Osteoblast (primary cell): Measurements from ENCODE around the gene MMP20. TPM values are rescaled to one million over a fixed set of nuclear protein-coding genes. Genes with fewer than 3 reads are reported as not detected.

Source experiments
- DNase-seq: peaks from one replicate; pipeline ENCODE4 v3.0.0; 2011; ENCODE audit warnings: low spot score, mixed read lengths; ENCODE audit not compliant: insufficient read length; ENCODE audit errors: missing footprints
- H2AFZ ChIP-seq: 2 replicates; pipeline ENCODE4 v1.6.0; 2011; ENCODE audit warnings: mild to moderate bottlenecking, low read length
- H3K27ac ChIP-seq: 2 replicates; pipeline ENCODE4 v1.5.1; 2011; ENCODE audit warnings: mild to moderate bottlenecking, low read depth, low read length, moderate library complexity
- H3K27me3 ChIP-seq: 2 replicates; pipeline ENCODE4 v1.6.0; 2012; ENCODE audit warnings: mild to moderate bottlenecking, control low read depth, inconsistent platforms, low read length, moderate library complexity; ENCODE audit not compliant: insufficient read depth
- H3K36me3 ChIP-seq: 2 replicates; pipeline ENCODE4 v1.5.1; 2011; ENCODE audit warnings: mild to moderate bottlenecking, low read length, control low read depth, moderate library complexity; ENCODE audit not compliant: insufficient read depth
- H3K4me1 ChIP-seq: 2 replicates; pipeline ENCODE4 v1.5.1; 2011; ENCODE audit warnings: mild to moderate bottlenecking, low read length, control low read depth, moderate library complexity; ENCODE audit not compliant: insufficient read depth
- H3K4me2 ChIP-seq: 2 replicates; pipeline ENCODE4 v1.6.0; 2011; ENCODE audit warnings: mild to moderate bottlenecking, low read length; ENCODE audit not compliant: insufficient read depth
- H3K4me3 ChIP-seq: fragments of 200-600 bp; sonication (generic); 3 replicates; pipeline ENCODE4 v1.5.1; 2012; ENCODE audit warnings: mild to moderate bottlenecking, low read length, inconsistent platforms; ENCODE audit not compliant: insufficient read depth
- H3K79me2 ChIP-seq: 2 replicates; pipeline ENCODE4 v1.6.0; 2012; ENCODE audit warnings: mild to moderate bottlenecking, low read length, control low read depth, inconsistent platforms; ENCODE audit not compliant: insufficient read depth
- H3K9me3 ChIP-seq: 2 replicates; pipeline ENCODE4 v1.5.1; 2011; ENCODE audit warnings: low read depth, low read length, control low read depth
- H4K20me1 ChIP-seq: 2 replicates; pipeline ENCODE4 v1.6.0; 2012; ENCODE audit warnings: mild to moderate bottlenecking, low read length, control low read depth; ENCODE audit not compliant: insufficient read depth
- total RNA-seq: library from RNA; depleted of rRNA; stranded (reverse); fragments of >200 nt; gene quantifications from 2 replicates; pipeline ENCODE4 v1.2.3, GENCODE V29; 2012
- TF ChIP-seq, protein P1 (sequence below): IDR thresholded peaks from 2 replicates; pipeline ENCODE4 v1.5.1; 2011; ENCODE audit warnings: mild to moderate bottlenecking, low read depth, low read length, moderate library complexity; ENCODE audit errors: extremely low read depth

Gene MMP20
- total RNA-seq, 1 donor = not detected

DNA sequence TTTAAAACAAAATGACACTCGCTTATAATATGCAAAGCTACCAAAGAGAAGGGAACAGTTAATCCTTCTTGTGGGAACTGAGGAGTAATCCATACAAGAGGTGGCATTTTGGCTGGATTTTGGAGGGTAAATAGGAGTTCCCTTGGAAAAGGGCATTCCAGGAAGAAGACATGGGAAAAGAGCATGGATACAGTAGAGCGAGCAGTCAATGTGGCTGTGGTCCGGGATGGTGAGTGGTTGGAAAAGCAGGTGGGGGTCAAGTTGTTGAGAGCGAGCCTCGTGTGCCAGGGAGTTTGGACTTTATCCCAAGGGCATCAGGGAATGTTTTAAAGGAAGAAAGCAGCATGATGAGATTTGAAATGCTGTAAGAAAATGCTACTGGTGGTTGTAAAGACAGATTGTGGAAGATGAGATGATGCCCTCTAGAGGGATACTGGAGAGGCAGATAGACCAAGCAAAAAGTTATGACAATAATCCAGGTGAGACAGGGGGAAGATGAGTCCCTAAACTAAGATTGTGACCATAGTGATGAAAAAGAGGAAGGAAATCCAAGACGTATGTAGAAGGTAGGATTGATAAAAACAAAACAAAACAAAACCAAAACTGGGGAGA is 90.8 kb downstream of the MMP20 start:
- Histone ChIP-seq H3K4me1 (peaks cover 6% of the 10 kb centered on the region), H3K27ac (no peak overlapping the region), H3K4me3 (peak overlapping the region; percentile 34), H3K9me3 (no peaks in the 10 kb centered on the region), H3K4me2 (peak overlapping the region; percentile 35), H3K27me3 (no peaks in the 10 kb centered on the region), H4K20me1 (no peaks in the 10 kb centered on the region), H3K36me3 (no peaks in the 10 kb centered on the region), H3K79me2 (no peaks in the 10 kb centered on the region), H2AFZ (peak overlapping the region; percentile 66)
- TF ChIP-seq, protein P1, sequence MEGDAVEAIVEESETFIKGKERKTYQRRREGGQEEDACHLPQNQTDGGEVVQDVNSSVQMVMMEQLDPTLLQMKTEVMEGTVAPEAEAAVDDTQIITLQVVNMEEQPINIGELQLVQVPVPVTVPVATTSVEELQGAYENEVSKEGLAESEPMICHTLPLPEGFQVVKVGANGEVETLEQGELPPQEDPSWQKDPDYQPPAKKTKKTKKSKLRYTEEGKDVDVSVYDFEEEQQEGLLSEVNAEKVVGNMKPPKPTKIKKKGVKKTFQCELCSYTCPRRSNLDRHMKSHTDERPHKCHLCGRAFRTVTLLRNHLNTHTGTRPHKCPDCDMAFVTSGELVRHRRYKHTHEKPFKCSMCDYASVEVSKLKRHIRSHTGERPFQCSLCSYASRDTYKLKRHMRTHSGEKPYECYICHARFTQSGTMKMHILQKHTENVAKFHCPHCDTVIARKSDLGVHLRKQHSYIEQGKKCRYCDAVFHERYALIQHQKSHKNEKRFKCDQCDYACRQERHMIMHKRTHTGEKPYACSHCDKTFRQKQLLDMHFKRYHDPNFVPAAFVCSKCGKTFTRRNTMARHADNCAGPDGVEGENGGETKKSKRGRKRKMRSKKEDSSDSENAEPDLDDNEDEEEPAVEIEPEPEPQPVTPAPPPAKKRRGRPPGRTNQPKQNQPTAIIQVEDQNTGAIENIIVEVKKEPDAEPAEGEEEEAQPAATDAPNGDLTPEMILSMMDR = peak; percentile 42
- no peak for DNase-seq

GRCh38 chr11:102530558-102530957 is 94.6 kb downstream of the MMP20 start, which contains the start of gene MMP7:
Gene MMP7, minus strand, starts transcription at chr11:102530747. Its CDS starts 47 bp downstream, at chr11:102530700.
- Histone ChIP-seq H3K4me3 (peak within 1 kb of the TSS; percentile 50), H3K79me2 (no peaks in the 10 kb centered on the region), H4K20me1 (no peaks in the 10 kb centered on the region), H3K4me1 (peaks cover 6% of the 10 kb centered on the region), H3K4me2 (peak within 1 kb of the TSS; percentile 67), H3K27me3 (no peaks in the 10 kb centered on the region), H3K27ac (no peak within 1 kb of the TSS), H3K9me3 (no peaks in the 10 kb centered on the region), H3K36me3 (no peaks in the 10 kb centered on the region), H2AFZ (peak within 1 kb of the TSS; percentile 69)
- TF ChIP-seq, protein P1 = no peak
- DNase-seq = peak; percentile 55

DNA sequence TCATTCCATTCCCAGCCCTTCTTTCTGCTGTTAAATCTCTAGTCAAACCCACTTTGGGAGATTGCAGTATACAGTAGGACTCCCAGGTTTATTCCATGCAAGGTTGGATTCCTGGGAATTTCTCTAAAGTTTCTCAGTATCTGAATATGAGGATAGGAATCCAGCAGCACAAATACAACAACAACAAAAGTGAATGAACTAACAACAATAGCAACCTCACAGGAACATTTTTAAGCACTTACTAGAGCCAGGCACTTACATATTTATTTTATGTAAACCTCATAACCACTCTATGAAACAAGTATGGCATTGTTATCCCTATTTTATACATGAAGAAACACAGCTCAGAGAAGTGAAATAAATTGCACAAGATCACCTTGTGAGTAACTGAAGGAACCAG is 96.5 kb downstream of the MMP20 start:
- Histone ChIP-seq H3K4me3 (no peak overlapping the region), H3K27me3 (no peaks in the 10 kb centered on the region), H4K20me1 (no peaks in the 10 kb centered on the region), H3K36me3 (no peaks in the 10 kb centered on the region), H3K4me1 (peaks cover 6% of the 10 kb centered on the region), H3K79me2 (no peaks in the 10 kb centered on the region), H3K4me2 (no peak overlapping the region), H3K27ac (no peak overlapping the region), H3K9me3 (no peaks in the 10 kb centered on the region), H2AFZ (no peak overlapping the region)
- no peak for DNase-seq
- TF ChIP-seq, protein P1 = no peak

DNA sequence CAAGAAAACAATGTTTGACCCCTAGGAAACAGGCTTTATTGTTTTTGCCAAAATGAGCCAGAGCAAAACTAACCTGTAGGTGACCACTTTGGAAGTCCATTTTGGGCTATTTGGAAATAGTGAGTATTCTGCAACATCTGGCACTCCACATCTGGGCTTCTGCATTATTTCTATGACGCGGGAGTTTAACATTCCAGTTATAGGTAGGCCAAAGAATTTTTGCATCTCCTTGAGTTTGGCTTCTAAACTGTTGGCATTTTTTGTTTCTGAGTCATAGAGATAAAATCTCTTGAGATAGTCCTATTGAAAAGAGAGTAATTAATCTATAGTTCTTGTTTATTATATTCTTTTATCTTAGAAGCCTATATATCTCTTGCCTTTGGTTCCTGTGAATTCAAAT is 97.4 kb downstream of the MMP20 start:
- H3K79me2 ChIP-seq = no peaks in the 10 kb centered on the region
- peaks cover 6% of the 10 kb centered on the region for H3K4me1 ChIP-seq
- no peaks in the 10 kb centered on the region for H3K9me3 ChIP-seq
- H3K27me3 ChIP-seq = no peaks in the 10 kb centered on the region
- H2AFZ ChIP-seq = no peak overlapping the region
- H3K4me3 ChIP-seq = no peak overlapping the region
- no peak overlapping the region for H3K27ac ChIP-seq
- DNase-seq = no peak
- H3K4me2 ChIP-seq = no peak overlapping the region
- H3K36me3 ChIP-seq = no peaks in the 10 kb centered on the region
- TF ChIP-seq, protein P1 = no peak
- H4K20me1 ChIP-seq = no peaks in the 10 kb centered on the region
